ENCODE data around the gene LY6G5B.

LY6G5B gene

DNA sequence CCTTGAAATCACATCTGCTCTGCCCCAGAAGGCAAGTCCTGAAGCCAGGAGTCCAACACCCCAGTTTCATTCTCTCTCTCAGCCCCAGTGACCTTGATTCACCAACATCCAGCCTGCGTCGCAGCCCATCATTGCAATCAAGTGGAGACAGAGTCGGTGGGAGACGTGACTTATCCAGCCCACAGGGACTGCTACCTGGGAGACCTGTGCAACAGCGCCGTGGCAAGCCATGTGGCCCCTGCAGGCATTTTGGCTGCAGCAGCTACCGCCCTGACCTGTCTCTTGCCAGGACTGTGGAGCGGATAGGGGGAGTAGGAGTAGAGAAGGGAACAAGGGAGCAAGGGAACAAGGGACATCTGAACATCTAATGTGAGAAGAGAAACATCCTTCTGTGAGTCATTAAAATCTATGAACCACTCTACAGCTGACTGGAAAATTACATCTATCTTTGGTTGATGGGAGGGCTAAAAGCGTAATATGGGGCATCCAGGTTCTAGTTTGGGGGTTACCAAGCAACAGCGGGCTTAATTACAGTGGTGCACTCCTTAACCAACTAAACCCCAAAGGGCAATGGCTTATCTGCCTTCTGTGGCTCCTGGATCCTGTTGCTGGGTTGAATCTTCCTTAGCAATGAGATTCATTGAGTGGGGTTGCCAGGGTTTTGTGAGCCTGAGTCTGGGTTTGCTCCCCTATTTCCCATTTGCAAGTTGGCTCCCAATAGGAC lies 47.9 kb downstream of the LY6G5B start:
- DNase-seq = no peak

DNA sequence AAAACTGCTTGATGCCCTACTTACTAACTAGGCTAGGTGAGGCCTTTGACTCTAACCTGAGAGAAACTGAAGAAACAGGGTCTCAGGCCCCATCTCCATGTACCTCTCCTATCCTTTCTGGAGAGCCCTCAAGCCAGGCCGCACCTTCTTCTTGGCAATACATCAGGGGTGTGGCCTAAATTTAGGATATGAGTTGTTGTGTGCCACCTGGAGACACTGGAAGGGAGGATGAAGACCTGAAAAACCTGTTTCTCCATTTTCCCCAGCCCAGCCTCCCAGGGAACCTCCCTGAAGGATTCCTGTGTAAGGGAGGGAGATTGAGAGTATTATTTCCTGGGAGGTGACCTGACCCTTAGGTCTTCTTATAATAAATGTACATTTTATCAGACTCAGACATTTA lies 48.5 kb downstream of the LY6G5B start:
- DNase-seq = no peak

DNA sequence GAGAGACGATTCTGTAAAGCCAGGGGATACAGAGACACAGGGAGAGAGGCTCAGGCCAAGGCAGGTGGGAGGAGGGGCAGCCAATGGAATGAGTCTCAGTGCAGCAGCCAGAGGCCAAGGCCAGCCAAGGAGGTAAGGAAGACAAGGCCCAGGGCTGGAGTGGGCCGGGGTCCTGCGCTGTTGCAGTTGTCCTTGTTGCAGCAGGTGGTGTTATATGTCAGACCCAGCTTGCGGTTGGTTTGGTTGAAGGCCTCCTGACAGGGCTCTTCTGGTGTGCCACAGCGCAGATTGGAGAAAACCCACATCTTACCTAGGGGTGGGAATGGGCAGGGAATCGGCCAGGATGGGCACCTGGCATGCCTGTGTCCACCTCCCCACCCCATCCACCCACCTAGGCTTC lies 49.2 kb downstream of the LY6G5B start:
- no peak for DNase-seq

DNA sequence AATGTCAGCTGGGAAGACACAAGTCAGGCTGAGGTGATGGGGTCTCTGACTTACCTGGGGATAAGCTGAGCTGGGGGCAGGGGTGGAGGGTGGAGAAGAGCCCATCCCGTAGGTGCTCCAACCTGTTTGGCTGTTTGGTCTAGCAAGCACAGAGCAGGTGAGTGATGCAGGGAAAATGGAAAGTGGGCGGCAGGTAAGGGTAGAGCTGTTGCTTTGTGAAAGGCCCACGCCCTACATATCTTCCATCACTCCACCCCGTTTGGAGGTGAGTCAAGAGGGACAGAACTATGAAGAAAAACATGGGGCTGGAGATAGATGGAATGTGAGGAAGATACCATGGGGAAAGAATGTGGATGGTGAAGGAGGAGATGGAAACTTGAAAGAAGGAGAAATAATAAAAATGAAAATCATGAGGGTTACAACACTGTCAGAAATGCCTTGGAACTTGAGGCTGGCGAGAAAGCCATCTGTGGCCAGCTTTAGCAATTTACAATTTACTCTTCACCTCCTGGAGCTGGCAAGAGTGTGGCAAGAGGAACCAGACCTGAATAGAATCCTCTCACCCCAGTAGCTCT lies 50.5 kb downstream of the LY6G5B start:
- no peak for DNase-seq

DNA sequence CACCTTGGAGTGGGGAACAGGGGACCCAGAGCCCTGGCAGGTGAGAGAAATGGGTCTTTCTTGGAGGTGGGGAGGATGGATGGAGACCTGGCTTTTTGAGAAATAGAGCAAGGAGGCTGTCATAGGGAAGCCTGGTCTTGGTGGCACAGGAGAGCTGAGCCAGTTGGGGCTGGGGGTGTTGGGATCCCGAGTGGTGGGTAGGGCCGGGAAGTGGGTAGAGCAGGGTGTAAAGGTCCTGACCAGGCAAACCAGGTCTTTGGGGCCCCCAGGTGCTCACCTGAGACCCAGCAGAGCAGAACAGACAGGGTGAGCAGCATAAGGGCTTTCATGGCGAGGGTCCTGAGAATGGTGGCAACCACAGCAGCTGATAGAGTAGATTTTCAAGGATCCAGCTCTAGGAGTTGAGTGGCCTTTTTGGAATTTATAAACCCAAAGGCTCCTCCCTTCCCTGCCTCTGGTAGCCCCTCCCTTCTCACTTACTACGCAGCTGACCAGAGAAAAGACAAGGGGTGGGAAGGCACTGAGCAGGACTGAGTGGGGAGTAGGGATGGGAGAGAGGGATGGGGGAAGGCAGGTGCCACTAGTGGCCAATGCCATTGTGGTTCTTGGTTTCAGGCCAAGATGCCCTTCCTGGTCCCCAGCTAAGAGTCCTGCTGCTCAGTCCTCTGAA lies 51.7 kb downstream of the LY6G5B start, which contains the start of gene LY6G6C:
LY6G6C (minus strand) TSS at position 396 of the 670 bp plus-strand sequence; CDS start at position 329, 67 bp downstream.
- no peak for DNase-seq

DNA sequence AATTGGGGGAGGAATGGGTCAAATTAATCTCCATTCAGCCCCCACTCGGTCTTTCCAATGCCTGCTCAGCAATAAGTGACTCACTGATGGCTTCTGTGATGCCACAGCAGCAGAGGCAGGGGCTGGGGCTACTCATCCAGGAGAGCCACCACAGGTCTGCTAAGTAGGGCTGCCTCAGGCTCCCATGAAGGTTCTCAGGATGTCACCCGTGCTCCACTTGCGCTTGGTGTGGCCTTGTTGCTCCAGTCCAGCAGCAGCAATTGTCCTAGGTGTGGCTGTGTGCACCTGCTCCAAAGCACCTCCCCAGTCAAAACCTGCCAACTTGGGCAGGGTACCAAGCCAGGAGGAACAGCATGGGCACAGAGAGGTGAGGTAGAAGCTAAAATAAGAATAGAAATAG lies 52.4 kb downstream of the LY6G5B start:
- no peak for DNase-seq
